Neutrophil (primary cell): ENCODE measurements around the gene EYA2.

Experiments used
- H3K27ac ChIP-seq: fragments of 200-600 bp; sonication (generic); 2 replicates; pipeline ENCODE4 v1.5.1; 2016; ENCODE audit warnings: mild to moderate bottlenecking, moderate library complexity
- H3K27me3 ChIP-seq: fragments of 200-600 bp; sonication (generic); 2 replicates; pipeline ENCODE4 v1.6.0; 2016; ENCODE audit warnings: mild to moderate bottlenecking
- H3K36me3 ChIP-seq: fragments of 200-600 bp; sonication (generic); 2 replicates; pipeline ENCODE4 v1.5.1; 2017
- H3K4me1 ChIP-seq, 2 experiments: fragments of 200-600 bp in 1 of 2; sonication (generic) in 1 of 2; 1 replicate in 1 of 2; 2 replicates in 1 of 2; pipeline versions ENCODE4 v1.5.1 to v1.6.1; 2013 to 2016; ENCODE audit warnings: low read depth in 1 of 2, low read length in 1 of 2, mild to moderate bottlenecking in 1 of 2, moderate library complexity in 1 of 2; ENCODE audit not compliant: control insufficient read depth in 1 of 2, insufficient read depth in 1 of 2
- H3K4me3 ChIP-seq, 2 experiments: fragments of 200-600 bp in 1 of 2; sonication (generic) in 1 of 2; 1 replicate in 1 of 2; 2 replicates in 1 of 2; pipeline ENCODE4 v1.5.1; 2013 to 2016; ENCODE audit warnings: low read depth in 1 of 2, low read length in 1 of 2, mild to moderate bottlenecking in 1 of 2, moderate library complexity in 1 of 2
- H3K9me3 ChIP-seq: fragments of 200-600 bp; sonication (generic); 2 replicates; pipeline ENCODE4 v1.5.1; 2016
- TF ChIP-seq, protein P1 (sequence below): fragments of 200-600 bp; sonication (generic); IDR thresholded peaks from 2 replicates; pipeline ENCODE4 v1.5.1; 2016; ENCODE audit warnings: antibody characterized with exemption

Gene EYA2

DNA sequence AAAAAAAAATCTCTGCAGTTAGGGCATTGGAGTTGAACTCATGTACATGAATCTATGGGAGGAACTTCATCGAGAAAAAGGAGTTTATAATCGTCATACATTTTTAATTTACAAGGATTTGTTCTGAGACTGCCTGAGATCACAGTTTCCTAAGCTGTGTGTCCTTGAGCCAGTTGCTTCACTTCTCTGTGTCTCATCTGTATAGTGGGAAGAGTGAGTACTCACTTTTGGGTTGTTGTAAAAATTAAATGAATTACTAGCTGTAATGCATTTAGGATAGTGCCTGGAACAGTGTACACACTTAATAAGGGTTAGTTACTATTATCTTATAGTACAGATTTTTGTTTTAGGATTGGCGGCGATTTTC, 42.5 kb downstream of the EYA2 start:
- Histone ChIP-seq H3K9me3 (no peaks in the 10 kb centered on the region), H3K4me1 (no peaks in the 10 kb centered on the region), H3K27me3 (no peaks in the 10 kb centered on the region), H3K4me3 (no peak overlapping the region), H3K27ac (no peak overlapping the region), H3K36me3 (no peaks in the 10 kb centered on the region)
- TF ChIP-seq, protein P1, sequence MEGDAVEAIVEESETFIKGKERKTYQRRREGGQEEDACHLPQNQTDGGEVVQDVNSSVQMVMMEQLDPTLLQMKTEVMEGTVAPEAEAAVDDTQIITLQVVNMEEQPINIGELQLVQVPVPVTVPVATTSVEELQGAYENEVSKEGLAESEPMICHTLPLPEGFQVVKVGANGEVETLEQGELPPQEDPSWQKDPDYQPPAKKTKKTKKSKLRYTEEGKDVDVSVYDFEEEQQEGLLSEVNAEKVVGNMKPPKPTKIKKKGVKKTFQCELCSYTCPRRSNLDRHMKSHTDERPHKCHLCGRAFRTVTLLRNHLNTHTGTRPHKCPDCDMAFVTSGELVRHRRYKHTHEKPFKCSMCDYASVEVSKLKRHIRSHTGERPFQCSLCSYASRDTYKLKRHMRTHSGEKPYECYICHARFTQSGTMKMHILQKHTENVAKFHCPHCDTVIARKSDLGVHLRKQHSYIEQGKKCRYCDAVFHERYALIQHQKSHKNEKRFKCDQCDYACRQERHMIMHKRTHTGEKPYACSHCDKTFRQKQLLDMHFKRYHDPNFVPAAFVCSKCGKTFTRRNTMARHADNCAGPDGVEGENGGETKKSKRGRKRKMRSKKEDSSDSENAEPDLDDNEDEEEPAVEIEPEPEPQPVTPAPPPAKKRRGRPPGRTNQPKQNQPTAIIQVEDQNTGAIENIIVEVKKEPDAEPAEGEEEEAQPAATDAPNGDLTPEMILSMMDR = no peak

- Histone ChIP-seq H3K9me3 (no peaks in the 10 kb centered on the region), H3K27ac (no peak overlapping the region), H3K27me3 (no peaks in the 10 kb centered on the region), H3K36me3 (no peaks in the 10 kb centered on the region), H3K4me1 (no peaks in the 10 kb centered on the region), H3K4me3 (no peak overlapping the region)
- TF ChIP-seq, protein P1 = no peak
Observed at GRCh38 chr20:46937533-46938226, 43.0 kb downstream of the EYA2 start.

GRCh38 chr20:46938434-46938833, 43.8 kb downstream of the EYA2 start:
- H3K9me3 ChIP-seq = no peaks in the 10 kb centered on the region
- TF ChIP-seq, protein P1 = no peak

GRCh38 chr20:46939031-46939965, 44.7 kb downstream of the EYA2 start:
- Histone ChIP-seq H3K4me1 (no peaks in the 10 kb centered on the region), H3K36me3 (no peaks in the 10 kb centered on the region), H3K4me3 (no peak overlapping the region), H3K27ac (no peak overlapping the region), H3K9me3 (no peaks in the 10 kb centered on the region), H3K27me3 (no peaks in the 10 kb centered on the region)
- TF ChIP-seq, protein P1 = no peak

More at GRCh38 chr20:46938434-46938833, 43.8 kb downstream of the EYA2 start:
- no peak overlapping the region for H3K4me3 ChIP-seq
- no peaks in the 10 kb centered on the region for H3K27me3 ChIP-seq
- no peaks in the 10 kb centered on the region for H3K4me1 ChIP-seq
- no peaks in the 10 kb centered on the region for H3K36me3 ChIP-seq
- H3K27ac ChIP-seq = no peak overlapping the region

GRCh38 chr20:46940616-46941015, 46.0 kb downstream of the EYA2 start:
- Histone ChIP-seq H3K4me1 (no peaks in the 10 kb centered on the region), H3K9me3 (no peaks in the 10 kb centered on the region), H3K27me3 (no peaks in the 10 kb centered on the region), H3K4me3 (no peak overlapping the region), H3K27ac (no peak overlapping the region), H3K36me3 (no peaks in the 10 kb centered on the region)
- TF ChIP-seq, protein P1 = no peak
